Activated T-cell treated with anti-CD3 and anti-CD28 coated beads for 48 hours (primary cell): ENCODE measurements around the gene SLC41A3.
A peak's percentile ranks its signal among the peaks of the same experiment; 100 is the strongest.
"Not testable (repeated sequence)": the region's sequence is repeated elsewhere in the genome, so short reads cannot be mapped to it uniquely, and the experiment has no call there.

Source experiments
- DNase-seq: peaks from one replicate; pipeline ENCODE4 v3.0.0-alpha.2; 2020; ENCODE audit warnings: low read depth

Gene SLC41A3

DNA sequence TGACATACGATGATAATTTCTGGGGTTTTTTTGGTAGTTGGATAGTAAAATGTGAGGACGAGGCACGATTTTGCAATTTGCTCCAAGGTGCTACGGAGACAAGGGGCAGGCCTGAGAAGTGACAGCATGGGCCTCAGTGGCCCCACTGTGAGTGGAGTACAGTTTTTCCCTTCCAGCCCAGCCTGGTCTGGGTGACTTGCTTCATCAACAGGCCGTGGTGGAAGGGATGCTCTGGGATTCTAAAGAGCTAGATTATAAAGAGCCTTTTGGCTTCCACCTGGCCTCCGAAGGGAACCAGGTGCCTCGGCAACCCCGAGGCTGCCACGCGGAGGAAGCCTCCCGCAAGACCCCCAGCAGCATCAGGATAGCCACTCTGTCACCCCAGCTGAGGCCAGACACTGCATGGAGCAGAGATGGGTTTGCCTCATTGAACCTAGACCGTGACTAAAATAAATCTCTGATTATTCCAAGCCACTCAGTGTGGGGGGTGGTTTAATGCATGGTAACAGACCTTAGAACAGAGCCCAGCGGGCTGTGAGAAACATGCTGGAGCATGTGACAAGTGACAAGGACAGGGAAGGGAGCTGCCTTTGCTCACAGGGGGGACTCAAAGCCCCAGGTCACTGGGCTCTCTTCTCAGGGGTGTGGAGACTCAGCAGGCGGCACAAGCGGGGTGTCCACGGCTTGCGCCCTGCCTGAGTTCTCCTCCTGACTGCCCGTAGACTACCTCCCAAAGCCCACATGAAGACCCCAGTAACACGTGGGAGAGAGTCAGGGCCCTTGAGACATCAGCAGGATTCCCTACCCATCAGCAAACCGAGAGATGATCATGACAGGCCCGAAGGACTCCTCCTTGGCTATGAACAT lies 22.6 kb upstream of the SLC41A3 start:
- no peak for DNase-seq

DNA sequence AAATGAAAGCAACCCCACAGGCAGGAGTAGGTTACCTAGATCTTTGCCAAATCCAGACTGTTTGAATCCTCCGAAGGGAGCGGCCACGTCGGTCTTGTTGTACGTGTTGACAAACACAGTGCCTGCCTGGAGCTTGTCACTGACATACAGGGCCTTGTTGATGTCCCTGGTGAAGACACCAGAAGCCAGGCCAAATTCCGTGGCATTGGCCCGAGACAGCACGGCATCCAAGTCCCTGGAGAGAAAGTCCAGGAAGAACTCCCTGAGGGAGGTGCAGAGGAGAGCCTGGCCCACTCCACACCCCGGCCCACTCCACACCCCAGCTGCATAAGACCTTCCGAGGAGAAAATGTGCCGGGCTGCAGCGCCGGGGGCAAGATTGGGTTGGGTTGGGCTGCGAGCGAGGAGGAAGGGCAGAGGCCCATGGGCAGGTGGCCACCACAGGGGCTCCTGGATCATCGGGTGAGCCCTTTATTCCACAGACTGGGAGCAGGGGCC lies 21.8 kb upstream of the SLC41A3 start:
- no peak for DNase-seq

DNA sequence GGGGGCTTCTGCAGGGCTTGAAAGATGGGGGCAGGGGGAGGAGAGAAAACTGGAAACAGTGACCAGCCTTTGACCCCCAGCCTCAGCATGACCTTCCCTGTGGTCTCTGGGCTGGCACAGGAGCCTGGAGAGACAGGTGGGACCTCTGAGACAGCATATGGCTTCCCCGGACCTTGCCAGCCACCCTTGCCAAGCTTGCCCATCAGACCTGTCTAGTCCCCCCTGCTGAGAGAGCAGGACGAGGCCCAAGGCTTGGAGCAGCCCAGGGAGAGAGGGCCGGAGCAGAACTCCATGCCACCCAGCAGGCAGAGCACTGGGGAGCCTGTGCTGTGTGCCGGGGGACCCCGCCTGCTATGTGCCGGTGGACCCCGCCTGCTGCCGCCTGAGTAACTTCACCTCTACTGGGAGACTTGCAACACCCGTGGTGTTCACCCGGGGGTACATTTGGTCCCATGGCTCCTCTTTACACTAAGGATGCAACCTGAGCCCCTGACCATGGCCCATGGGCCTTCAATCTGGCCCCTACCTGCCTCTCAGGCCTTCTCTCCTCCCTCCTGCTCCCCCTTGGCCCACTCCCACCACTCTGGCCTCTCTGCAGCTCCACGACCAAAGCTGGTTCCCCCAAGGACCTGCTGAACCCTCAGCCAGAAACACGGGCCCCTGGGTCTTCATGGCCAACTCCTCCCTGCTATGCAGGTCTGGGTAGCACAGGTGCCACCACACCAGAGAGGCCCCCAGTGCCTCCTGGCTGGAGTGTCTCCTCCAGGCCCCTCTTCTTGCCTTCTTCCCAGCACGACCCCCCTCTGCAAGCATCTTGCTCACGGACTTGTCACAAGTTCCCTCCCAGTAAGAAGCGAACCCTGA lies 21.1 kb upstream of the SLC41A3 start:
- DNase-seq = no peak

DNA sequence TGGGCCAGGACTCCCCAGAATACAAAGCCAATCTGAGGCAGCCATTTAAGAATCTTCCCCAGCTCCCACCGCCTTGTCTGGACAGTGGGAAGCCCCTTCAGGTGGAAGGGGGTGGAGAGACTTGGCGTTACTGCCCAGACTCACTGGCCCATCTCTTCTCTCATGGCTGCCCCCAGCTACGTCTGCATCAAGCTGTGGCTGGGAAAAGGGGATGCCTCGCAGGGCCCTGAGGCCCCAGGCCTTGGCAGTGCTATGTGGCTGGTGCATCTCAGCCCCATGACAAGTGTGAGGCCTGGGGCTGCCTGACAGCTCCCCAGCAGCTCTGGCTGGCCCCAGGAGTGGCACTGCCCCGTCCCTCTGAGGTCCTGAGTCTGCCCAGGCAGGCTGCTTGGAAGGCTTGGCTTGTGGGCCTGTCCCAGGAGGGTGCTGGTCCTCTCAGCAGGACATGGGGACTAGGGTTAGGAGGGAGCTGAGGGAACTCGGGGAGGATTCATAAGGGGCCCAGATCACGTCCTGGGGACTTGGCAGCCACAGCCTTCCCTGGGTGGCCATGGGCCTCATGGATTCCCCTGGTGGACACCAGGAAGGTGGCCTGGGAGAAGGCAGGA lies 20.2 kb upstream of the SLC41A3 start:
- no peak for DNase-seq

DNA sequence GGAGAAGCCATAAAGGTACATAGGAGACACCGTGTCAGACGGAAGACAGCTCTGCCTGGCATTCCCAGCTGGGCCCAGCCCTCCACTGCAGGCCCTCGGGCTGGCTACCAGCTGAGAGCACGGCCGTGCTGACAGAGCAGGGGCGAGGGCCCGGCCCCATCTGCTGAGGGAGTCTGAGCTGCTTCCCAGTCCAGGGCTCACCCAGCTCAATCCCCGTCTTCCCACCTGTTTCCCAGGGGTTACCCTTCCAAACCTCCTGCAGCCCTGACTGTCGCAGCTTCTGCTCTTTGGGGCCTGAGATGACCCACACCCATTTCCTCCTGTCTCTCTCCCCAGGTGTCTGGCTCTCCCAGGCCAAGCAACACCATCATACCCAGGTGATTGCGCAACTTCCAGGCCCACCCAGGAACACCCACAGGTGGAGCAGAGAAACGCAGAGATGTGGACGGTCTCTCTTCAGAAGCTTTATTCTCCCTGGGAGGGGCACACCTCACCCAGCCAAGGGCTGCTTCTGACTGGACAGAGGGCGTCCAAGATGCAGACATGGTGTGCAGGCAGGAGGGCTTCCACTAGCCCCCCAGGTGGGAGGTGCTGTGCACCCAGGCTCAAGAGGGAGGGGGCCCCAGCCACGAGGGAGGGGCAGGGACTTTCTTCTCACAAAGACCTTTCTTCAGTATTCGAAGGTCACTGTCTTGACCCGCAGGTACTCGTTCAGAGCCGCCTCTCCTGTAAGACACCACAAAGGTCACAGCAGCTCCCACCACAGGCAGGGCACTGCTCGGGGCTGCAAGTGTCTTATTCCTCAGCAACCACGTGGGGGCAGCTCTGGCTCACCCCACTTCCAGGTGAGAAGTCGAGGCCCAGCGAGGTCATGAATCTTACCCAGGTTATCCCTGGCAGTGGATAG lies 19.4 kb upstream of the SLC41A3 start:
- DNase-seq = no peak

DNA sequence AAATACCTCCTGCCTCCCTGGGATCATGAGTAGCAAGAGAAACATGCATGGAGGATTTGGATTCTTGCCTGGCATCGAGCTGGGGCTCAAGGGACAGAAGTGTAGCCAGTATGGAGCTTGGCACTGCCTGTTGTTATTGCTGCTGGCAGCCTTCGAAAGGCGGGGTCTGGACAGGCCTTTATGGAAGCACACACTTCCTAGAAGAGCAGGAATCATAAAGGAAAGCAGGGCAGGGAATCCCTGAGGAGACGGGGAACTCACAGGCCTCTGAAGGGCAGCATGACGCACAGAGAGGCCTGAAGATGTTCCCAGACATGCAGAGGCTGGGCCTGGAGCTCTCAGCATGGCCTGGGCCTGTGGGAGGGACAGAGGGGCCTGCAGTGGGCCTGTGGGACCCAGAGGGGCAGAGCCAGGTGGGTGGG lies 18.6 kb upstream of the SLC41A3 start:
- no peak for DNase-seq

DNA sequence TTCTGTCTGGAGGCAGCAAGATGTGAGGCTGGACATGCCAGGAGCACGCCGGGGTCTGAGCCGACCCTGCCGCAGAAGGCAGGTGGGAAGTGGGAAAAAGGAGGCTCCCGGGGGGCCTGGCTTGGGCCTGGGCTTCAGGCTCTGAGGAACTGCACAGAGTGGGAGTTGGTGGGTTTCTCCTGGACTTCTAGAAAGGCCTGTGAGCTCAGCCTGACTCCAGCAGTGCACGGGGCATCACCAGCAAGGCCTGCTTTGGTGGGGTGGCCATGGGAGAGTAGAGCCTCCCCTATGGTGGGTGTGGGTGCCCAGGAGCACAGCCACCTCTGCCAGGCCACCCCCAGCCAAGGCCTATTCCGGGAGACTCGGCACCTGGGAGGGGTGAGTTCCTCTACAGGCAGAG lies 18.1 kb upstream of the SLC41A3 start:
- DNase-seq = no peak

DNA sequence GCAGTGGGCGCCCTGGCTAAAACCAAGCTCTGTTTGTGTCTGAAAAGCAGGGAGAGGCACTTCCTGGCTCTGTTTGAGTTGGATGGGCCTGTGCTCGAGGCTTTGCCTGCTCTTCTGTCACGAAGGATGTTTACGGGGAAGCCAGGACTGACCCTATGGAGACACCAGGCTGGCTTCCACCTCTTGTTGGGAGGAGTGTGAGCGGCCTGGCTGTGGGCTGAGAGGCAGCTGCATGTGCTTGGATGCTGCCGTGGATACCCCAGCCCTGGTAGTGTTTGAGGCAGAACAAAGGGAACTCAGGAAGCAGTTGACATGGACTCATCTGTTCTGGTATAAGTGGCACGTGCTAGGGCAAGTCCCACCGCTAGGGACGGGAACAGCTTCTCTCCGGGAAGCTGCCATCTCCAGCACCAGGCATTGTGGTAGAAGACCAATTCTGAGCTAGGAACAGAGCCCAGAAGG lies 17.6 kb upstream of the SLC41A3 start:
- DNase-seq = no peak

DNA sequence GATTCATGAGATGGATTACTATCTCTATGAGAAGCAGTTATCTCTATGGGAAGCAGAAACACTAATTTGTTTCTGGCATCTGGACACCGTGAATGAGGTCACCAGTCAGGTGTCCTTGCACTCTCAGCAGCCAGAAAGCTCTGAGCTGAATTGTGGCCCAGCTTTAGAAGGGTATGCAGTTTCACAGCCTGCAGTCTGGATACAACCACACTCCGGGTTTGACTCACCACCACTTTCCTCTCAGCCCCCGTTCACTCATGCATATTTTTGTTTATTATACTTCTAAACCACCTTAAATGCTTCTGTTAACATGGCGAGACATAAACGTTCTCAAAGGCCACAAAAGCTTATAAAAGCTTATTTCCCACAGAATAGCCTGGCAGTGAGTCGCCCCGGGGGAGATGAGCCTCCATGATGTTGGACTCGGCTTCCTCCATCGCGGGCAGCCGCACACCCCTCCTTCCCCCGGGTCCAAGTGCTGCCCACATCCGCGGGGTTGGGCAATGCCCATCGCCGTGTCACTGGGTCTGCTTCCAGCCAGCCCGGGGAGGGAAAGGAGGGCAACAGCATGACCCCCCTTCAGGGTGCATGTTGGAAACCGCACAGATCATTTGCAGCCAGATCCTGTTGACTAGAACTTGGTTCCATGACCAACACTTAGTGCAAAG lies 16.8 kb upstream of the SLC41A3 start:
- DNase-seq = no peak

DNA sequence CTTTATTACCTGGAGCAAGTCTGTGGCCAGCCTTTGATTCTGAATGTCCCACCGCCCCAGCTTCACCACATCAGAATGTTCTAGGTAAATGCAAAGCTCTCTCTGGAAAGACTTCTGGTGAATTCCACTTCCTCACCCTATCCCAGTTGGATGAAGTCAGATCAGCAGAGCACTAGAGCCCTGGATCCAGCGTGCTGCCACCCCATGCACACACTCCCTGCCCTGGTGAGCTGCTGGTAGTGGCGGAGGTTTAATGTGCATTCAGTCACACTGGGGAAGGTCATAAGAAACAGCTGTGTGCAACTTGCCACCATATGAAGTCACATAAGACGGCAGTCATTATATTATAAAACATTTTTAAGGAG lies 16.3 kb upstream of the SLC41A3 start:
- DNase-seq = no peak

DNA sequence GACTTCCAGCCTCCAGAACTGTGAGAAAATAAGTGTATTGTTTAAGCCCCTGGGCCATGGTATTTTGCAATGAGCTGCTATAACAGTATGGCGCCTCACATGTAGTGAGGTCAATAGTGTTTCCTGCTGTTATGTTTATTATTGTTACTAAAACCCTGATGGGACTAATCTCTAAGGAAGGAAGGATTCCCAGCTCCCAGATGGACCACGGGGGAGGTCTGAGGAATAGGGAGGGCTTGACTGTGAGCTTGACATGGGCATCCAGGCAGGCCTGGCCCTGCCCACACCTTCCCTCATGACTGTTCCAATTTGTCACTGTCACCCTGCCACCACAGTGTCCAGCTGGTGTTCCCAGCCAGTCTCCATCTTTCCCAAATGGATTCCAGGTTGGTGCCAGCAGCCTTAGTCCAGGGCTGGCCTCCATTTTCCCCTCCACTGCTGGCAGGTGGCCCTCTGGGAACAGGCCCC lies 14.5 kb upstream of the SLC41A3 start:
- DNase-seq = no peak

DNA sequence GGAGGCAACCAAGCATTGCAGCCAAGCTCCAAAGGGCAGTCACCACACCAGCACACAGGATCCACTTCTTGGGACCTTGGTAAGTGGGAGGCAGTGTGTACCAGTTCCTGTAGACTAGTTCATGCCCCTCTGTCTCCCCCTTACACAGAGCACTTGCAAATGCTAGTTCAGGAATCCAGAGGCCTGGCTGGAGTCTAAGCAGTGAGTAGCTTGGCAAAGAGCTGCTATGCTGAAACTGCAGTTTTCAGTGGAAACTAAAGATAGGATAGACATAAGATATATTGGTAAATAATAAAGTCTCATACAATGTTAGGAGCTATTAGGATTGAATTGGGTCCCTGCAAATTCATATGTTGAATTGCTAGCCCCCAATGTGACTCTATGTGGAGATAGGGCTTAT lies 13.9 kb upstream of the SLC41A3 start:
- no peak for DNase-seq

DNA sequence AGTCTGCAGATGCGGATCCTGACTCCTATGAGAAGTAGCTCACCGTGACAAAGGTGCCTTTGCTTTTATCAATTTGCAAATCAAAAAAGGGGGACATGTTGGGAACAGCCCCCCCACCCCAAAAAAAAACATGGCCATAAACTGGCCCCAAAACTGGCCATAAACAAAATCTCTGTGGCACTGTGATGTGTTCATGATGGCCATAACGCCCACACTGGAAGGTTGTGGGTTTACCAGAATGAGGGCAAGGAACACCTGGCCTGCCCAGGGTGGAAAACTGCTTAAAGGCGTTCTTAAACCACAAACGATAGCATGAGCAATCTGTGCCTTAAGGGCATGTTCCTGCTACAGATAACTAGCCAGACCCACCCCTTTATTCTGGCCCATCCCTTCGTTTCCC lies 12.3 kb upstream of the SLC41A3 start:
- not testable (repeated sequence) for DNase-seq

DNA sequence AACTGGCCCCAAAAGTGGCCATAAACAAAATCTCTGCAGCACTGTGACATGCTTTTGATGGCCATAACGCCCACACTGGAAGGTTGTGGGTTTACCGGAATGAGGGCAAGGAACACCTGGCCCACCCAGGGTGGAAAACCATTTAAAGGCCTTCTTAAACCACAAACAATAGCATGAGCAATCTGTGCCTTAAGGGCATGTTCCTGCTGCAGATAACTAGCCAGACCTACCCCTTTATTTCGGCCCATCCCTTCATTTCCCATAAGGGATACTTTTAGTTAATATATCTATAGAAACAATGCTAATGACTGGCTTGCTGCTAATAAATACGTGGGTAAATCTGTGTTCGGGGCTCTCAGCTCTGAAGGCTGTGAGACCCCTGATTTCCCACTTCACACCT lies 8.2 kb upstream of the SLC41A3 start:
- DNase-seq = not testable (repeated sequence)

DNA sequence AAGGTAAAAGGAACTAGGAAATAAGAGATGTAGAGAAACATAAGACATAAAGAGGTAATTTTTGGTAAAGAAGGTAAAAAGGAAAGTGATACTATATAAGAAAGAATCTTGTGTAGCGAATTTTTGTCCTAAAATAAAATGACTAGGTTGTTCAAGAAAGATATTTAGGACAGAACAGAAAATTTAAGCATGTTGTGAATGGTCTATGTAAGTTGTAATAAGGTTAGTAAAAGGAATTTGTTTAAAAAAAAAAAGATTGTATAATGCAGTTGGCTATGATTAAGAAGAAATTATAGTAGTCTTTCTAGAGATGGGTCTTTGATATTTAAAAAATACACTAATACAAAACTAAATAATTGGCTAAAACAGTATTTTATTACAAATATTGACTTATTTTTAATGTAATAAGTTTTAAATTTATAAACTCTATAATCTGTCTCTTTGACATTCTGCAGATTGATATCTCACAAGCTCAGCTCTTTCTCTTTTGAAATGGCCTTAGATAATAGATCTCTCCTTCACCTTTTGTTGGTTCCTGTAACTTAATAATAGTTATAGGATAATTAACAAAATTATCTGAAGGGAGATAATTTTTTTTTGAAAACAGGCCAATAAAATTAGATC lies 3.7 kb upstream of the SLC41A3 start:
- DNase-seq = no peak

DNA sequence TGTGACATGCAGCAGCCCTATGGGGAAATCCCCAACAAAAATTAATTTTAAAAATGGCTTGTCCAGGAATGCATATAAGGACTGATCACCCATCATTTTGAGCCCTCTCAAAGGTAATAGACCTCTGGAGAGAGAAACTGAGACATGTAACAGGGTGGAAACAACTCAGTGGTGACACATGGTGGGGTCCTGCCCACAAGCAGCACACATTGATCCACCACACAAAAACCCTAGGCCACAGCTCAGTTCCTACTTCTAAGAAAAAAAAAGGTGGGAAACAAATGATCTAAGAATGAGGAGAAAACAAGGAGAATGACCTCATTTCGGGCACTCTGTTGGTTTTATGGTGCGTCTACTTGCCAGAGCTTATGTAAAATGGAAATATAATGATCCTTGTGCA lies 1.9 kb upstream of the SLC41A3 start:
- DNase-seq = no peak

DNA sequence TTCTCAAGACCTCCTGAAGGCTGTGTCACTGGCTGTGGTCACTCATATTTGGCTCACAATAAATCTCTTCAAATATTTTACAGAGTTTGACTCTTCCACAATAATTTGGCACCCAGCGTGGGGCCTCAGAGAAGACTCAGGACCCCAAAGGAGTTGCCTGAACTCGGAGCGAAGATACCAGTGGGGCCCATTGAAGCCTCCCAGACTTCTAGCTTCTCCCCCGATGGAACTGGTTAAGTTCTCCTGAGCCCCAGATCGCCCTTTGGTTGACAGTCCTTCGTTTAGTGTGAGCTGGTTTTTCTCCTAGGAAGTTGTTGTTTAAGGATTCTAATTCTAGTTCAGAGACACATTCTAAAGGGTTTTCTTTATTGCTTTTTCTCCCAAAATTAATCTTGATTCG lies 1.4 kb upstream of the SLC41A3 start:
- DNase-seq = no peak

DNA sequence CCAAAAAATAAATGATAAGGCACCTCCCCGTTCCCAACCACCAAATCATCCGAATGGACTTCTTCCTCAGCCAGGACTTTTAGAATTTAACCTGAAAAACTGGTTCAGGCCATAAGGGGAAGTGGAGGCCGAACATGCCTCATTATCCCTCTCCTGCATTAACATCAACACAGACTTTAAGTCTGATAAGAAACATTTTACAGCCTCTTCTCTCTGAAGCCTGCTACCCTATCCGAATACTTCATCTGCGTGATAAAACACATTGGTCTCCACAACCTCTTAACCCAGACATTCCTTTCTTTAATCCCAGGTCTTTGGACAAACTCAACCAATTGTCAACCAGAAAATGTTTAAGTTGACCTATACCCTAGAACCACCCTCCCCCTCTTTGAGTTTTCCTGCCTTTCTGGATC lies 850 bp upstream of the SLC41A3 start:
- DNase-seq = no peak

DNA sequence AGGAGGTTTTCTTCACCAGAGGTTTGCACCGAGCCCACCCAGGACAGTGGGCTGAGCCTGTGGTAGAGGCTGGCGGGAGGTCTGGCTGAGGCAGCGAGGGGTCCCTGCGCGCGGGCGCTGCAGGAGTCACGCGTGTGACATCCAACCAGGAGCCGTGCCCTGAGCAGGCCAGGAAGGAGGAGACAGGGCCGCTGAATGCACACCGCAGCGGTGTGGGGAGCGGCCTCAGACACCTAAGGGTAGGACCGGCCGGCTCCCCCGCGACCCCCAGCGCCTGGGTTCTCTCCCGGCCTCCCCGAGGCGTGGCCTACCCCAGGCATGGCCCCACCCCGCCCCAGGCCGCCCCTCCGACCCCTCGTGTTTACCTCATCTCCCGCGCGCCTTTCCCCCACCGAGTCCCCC lies 412 bp downstream of the SLC41A3 start:
- peak; percentile 46 for DNase-seq

DNA sequence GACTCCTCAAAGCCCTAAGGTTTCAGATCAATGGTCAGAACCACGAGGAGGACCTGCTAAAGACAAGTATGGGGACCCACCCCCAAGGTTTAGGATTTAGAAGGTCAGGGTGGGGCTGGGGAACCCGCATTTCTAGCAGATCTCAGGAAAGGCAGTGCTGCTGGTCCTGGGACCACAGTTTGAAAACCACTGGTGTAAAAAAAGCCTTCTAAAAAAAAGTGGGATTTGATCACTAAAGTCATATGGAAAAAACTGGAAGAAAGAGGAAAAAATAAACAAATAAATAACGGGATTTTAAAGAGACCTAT lies 832 bp downstream of the SLC41A3 start:
- DNase-seq = no peak
